PC-9 (cell line): ENCODE measurements around the gene CHRNA4. TPM values are rescaled to one million over a fixed set of nuclear protein-coding genes. Genes with fewer than 3 reads are reported as not detected.

Experiments used
- BruUV-seq: library from RNA; stranded (reverse); fragments of 400-500 nt; replicated peaks from 2 replicates; lab custom pipeline; 2021; lab: Mats Ljungman, UMichigan
- CTCF ChIA-PET: fragments of 300-600 bp; sonication (Branson Sonifier 250); formaldehyde crosslinking; loops from one replicate; lab custom pipeline; 2022; ENCODE audit warnings: antibody characterized with exemption; lab: Charles Lee
- POLR2A ChIA-PET: fragments of 300-600 bp; sonication (Branson Sonifier 250); formaldehyde crosslinking; loops from one replicate; lab custom pipeline; 2022; ENCODE audit warnings: antibody characterized with exemption; ENCODE audit not compliant: unreplicated experiment; lab: Charles Lee
- DNase-seq, 2 experiments: peaks; one replicate each; pipeline versions ENCODE4 v3.0.0 to v3.0.0-alpha.2; 2015 to 2022; ENCODE audit warnings: mixed read lengths in 1 of 2
- H2AFZ ChIP-seq: fragments of 200-600 bp; sonication (generic); 2 replicates; pipeline ENCODE4 v1.8.1; 2017; ENCODE audit warnings: antibody characterized with exemption
- H3F3A ChIP-seq: fragments of 200-600 bp; sonication (generic); 2 replicates; pipeline ENCODE4 v1.8.1; 2017; ENCODE audit warnings: antibody characterized with exemption, mild to moderate bottlenecking, low read depth; ENCODE audit not compliant: insufficient read depth
- H3K27ac ChIP-seq: fragments of 200-600 bp; sonication (generic); 2 replicates; pipeline ENCODE4 v1.6.1; 2016; ENCODE audit warnings: mixed run types
- H3K27me3 ChIP-seq: fragments of 200-600 bp; sonication (generic); 2 replicates; pipeline ENCODE4 v1.6.1; 2016; ENCODE audit warnings: low read depth, mixed run types; ENCODE audit not compliant: insufficient read depth
- H3K36me3 ChIP-seq: fragments of 200-600 bp; sonication (generic); 2 replicates; pipeline ENCODE4 v1.6.1; 2016; ENCODE audit warnings: low read depth, mixed run types
- H3K4me1 ChIP-seq: fragments of 200-600 bp; sonication (generic); replicated peaks from 2 replicates; pipeline ENCODE4 v1.6.1; 2016; ENCODE audit warnings: mixed run types; ENCODE audit not compliant: insufficient read depth
- H3K4me2 ChIP-seq: fragments of 200-600 bp; sonication (generic); 2 replicates; pipeline ENCODE4 v1.6.1; 2017; ENCODE audit warnings: mixed run types
- H3K4me3 ChIP-seq: fragments of 200-600 bp; sonication (generic); 2 replicates; pipeline ENCODE4 v1.6.1; 2016; ENCODE audit warnings: mixed run types
- H3K79me2 ChIP-seq: fragments of 200-600 bp; sonication (generic); 2 replicates; pipeline ENCODE4 v1.6.1; 2017; ENCODE audit warnings: low read depth, mixed run types
- H3K9me2 ChIP-seq: fragments of 200-600 bp; sonication (generic); 2 replicates; pipeline ENCODE4 v1.8.1; 2017; ENCODE audit warnings: mild to moderate bottlenecking; ENCODE audit not compliant: insufficient read depth
- H3K9me3 ChIP-seq: fragments of 200-600 bp; sonication (generic); 2 replicates; pipeline ENCODE4 v1.8.1; 2016; ENCODE audit warnings: low read depth; ENCODE audit not compliant: insufficient read depth
- H4K20me1 ChIP-seq: fragments of 200-600 bp; sonication (generic); 2 replicates; pipeline ENCODE4 v1.8.1; 2017; ENCODE audit not compliant: insufficient read depth
- EZH2 ChIP-seq: fragments of 200-600 bp; sonication (generic); IDR thresholded peaks from 2 replicates; pipeline ENCODE4 v1.8.0; 2017; ENCODE audit warnings: antibody characterized with exemption, low read depth
- intact Hi-C: fragments of 100-400 bp; cut with micrococcal nuclease; formaldehyde crosslinking; loops from one replicate; pipeline ENCODE4 v1.10.0; 2022; ENCODE audit not compliant: unreplicated experiment
- total RNA-seq: library from RNA; stranded (reverse); gene quantifications from 2 replicates; pipeline ENCODE4 v1.2.3, GENCODE V29; 2021
- TF ChIP-seq, protein P1 (sequence below): fragments of 200-600 bp; sonication (generic); conservative IDR thresholded peaks from 2 replicates; pipeline ENCODE4 v1.6.1; 2017; ENCODE audit warnings: mixed run types, antibody characterized with exemption, mild to moderate bottlenecking, moderate library complexity

The CHRNA4 gene
- total RNA-seq, 1 experiment from 2014 or later, result not detected

- no peaks in the 10 kb centered on the region for H3K36me3 ChIP-seq
- 0 out of 2 replicates have a peak, but pooled peaks cover 11% of the 10 kb centered on the region for H4K20me1 ChIP-seq
- H3F3A ChIP-seq, result no peaks in the 10 kb centered on the region
- no peaks in the 10 kb centered on the region for H3K9me3 ChIP-seq
- H3K9me2 ChIP-seq, result no peaks in the 10 kb centered on the region
- TF ChIP-seq, protein P1, sequence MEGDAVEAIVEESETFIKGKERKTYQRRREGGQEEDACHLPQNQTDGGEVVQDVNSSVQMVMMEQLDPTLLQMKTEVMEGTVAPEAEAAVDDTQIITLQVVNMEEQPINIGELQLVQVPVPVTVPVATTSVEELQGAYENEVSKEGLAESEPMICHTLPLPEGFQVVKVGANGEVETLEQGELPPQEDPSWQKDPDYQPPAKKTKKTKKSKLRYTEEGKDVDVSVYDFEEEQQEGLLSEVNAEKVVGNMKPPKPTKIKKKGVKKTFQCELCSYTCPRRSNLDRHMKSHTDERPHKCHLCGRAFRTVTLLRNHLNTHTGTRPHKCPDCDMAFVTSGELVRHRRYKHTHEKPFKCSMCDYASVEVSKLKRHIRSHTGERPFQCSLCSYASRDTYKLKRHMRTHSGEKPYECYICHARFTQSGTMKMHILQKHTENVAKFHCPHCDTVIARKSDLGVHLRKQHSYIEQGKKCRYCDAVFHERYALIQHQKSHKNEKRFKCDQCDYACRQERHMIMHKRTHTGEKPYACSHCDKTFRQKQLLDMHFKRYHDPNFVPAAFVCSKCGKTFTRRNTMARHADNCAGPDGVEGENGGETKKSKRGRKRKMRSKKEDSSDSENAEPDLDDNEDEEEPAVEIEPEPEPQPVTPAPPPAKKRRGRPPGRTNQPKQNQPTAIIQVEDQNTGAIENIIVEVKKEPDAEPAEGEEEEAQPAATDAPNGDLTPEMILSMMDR, result no peak
- no peak for TF ChIP-seq EZH2
- BruUV-seq, result no TSS peak
- no peaks in the 10 kb centered on the region for H3K79me2 ChIP-seq
- peaks cover 96% of the 10 kb centered on the region for H3K27me3 ChIP-seq
- intact Hi-C loops, result no loop called here
- DNase-seq, result no peak
- H2AFZ ChIP-seq, result no peak overlapping the region
- ChIA-PET POLR2A (no interaction called here), CTCF (interaction anchor here (0.9 to 1.1 kb wide), 2 partner anchors 11 to 70 kb away, joined by 4 to 9 read pairs; no protein-coding TSS in a partner anchor)
- no peak overlapping the region for H3K4me2 ChIP-seq
- H3K27ac ChIP-seq, result no peak overlapping the region
- H3K4me1 ChIP-seq, result no peaks in the 10 kb centered on the region
- no peak overlapping the region for H3K4me3 ChIP-seq
These were observed 50.7 kb downstream of the CHRNA4 start for GRCh38 chr20:63310265-63310991.

DNA sequence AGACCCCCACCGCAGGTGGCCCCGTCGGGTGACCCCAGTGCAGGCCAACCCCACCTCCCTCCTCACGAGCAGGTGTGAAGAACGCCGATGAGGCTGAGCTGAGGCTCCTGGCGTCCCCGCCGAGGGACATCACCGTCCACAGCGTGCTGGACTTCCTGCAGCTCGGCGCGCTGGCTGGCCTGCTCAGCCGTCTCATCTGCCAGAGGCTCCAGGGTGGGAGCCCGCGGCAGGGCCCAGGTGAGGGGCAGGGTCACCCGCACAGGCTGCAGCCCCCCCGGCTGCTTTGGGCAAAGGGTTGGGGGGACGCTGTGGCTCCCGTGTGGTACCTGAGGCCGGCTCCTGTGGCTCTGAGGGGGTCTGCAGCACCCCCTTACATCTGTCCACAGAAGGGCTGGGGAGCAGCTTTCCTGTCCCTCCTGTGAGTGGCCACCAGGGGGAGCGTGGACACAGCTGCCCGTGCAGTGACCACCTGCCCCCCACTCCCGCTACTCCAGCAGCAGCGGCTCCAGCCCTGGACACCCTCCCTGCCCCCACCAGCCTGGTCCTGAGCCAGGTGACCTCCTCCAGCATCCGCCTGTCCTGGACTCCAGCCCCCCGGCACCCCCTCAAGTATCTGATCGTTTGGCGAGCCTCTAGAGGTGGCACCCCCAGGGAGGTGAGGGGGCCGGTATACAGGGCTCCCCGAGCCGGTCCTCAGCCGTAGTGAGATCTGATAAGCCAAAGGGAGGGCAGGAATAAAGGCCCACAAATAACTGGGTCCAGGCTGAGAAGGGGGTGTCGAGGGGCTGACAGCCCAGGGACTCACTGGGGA, 51.7 kb downstream of the CHRNA4 start:
- POLR2A ChIA-PET, result no interaction called here

More for the DNA sequence above, 51.7 kb downstream of the CHRNA4 start:
- Histone ChIP-seq H3K4me3 (no peak overlapping the region), H3K36me3 (no peaks in the 10 kb centered on the region), H3K9me3 (no peaks in the 10 kb centered on the region), H3F3A (no peaks in the 10 kb centered on the region), H2AFZ (no peak overlapping the region), H3K9me2 (no peaks in the 10 kb centered on the region), H3K27me3 (peaks cover 96% of the 10 kb centered on the region), H3K4me2 (no peak overlapping the region), H4K20me1 (0 out of 2 replicates have a peak, but pooled peaks cover 11% of the 10 kb centered on the region), H3K4me1 (no peaks in the 10 kb centered on the region), H3K27ac (no peak overlapping the region), H3K79me2 (no peaks in the 10 kb centered on the region)
- peak in 1 of 2 experiments; percentile 50 for DNase-seq
- intact Hi-C loops, result loop anchor here (2.0 kb wide), 1 partner anchor 71 kb away; no protein-coding TSS in a partner anchor
- no TSS peak for BruUV-seq
- TF ChIP-seq, protein P1, result peak; percentile 96
- no peak for TF ChIP-seq EZH2
- CTCF ChIA-PET, result interaction anchor here (0.6 to 1.9 kb wide), 4 partner anchors 12 to 383 kb away, joined by 4 to 9 read pairs (median 7); partner anchors contain the start of gene DIDO1
